HG02623 (cell line): ENCODE data around the gene EFNA5.

Experiments used
- ATAC-seq: cut with Tn5 transposase; IDR thresholded peaks from one replicate; pipeline ENCODE4 v1.9.1; 2021; ENCODE audit warnings: moderate library complexity; ENCODE audit not compliant: unreplicated experiment

EFNA5 gene

GRCh38 chr5:107673039-107673367 lies 2.3 kb upstream of the EFNA5 start:
- ATAC-seq, result no peak

- no peak for ATAC-seq
Measured at GRCh38 chr5:107672211-107673038, 1.7 kb upstream of the EFNA5 start.

- ATAC-seq, result no peak
Measured at GRCh38 chr5:107671742-107672210, 1.0 kb upstream of the EFNA5 start.

- ATAC-seq, result no peak
Measured at GRCh38 chr5:107670087-107670931, 428 bp downstream of the EFNA5 start.

GRCh38 chr5:107669096-107670031 lies 1.4 kb downstream of the EFNA5 start:
- ATAC-seq, result no peak

GRCh38 chr5:107668154-107669095 lies 2.3 kb downstream of the EFNA5 start:
- no peak for ATAC-seq

GRCh38 chr5:107666051-107666655 lies 4.6 kb downstream of the EFNA5 start:
- no peak for ATAC-seq

GRCh38 chr5:107665036-107665570 lies 5.6 kb downstream of the EFNA5 start:
- no peak for ATAC-seq

GRCh38 chr5:107663697-107664096 lies 7.0 kb downstream of the EFNA5 start:
- ATAC-seq, result no peak

- ATAC-seq, result no peak
Measured at GRCh38 chr5:107661650-107662044, 9.1 kb downstream of the EFNA5 start.

GRCh38 chr5:107661038-107661649 lies 9.6 kb downstream of the EFNA5 start:
- no peak for ATAC-seq

- ATAC-seq, result no peak
Measured at GRCh38 chr5:107658528-107658927, 12.2 kb downstream of the EFNA5 start.

GRCh38 chr5:107655831-107656230 lies 14.9 kb downstream of the EFNA5 start:
- no peak for ATAC-seq

GRCh38 chr5:107654827-107655226 lies 15.9 kb downstream of the EFNA5 start:
- no peak for ATAC-seq

GRCh38 chr5:107653685-107654084 lies 17.1 kb downstream of the EFNA5 start:
- no peak for ATAC-seq

- ATAC-seq, result no peak
Measured at GRCh38 chr5:107652839-107653607, 17.7 kb downstream of the EFNA5 start.

GRCh38 chr5:107652408-107652807 lies 18.3 kb downstream of the EFNA5 start:
- ATAC-seq, result no peak

- no peak for ATAC-seq
Measured at GRCh38 chr5:107651325-107651724, 19.4 kb downstream of the EFNA5 start.
